Inflammatory macrophage treated with lipopolysaccharide for 1 hour (primary cell): ENCODE measurements around the gene ZNF618.

ENCODE experiments used
- DNase-seq, 2 donors: peaks; one replicate each; pipeline ENCODE4 v3.0.0-alpha.2; 2020 to 2022

Gene ZNF618

DNA sequence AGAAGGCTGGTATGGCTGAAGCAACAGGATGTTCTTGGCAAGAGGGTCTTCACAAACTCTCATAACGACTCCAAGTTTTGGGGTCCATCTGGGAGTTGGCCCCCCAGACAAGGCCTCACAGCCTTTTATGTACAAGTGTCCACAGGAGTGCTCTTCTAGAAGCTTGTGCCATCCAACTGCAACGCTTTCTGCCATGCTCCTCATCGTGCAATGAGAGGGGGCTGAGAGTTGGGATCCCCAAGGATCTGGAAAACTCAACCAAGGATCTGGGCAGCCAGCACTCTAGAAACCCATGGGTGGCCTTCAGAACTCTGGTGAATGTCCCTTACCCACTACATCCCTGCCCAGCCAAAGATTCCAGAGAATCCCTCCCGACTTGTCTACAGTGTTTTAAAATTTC, 210.5 kb downstream of the ZNF618 start:
- DNase-seq = no peak

- DNase-seq = no peak
These were observed 211.6 kb downstream of the ZNF618 start for GRCh38 chr9:114087721-114088120.

GRCh38 chr9:114088571-114089170, 212.6 kb downstream of the ZNF618 start:
- DNase-seq = no peak

GRCh38 chr9:114089206-114089840, 213.2 kb downstream of the ZNF618 start:
- no peak for DNase-seq

DNA sequence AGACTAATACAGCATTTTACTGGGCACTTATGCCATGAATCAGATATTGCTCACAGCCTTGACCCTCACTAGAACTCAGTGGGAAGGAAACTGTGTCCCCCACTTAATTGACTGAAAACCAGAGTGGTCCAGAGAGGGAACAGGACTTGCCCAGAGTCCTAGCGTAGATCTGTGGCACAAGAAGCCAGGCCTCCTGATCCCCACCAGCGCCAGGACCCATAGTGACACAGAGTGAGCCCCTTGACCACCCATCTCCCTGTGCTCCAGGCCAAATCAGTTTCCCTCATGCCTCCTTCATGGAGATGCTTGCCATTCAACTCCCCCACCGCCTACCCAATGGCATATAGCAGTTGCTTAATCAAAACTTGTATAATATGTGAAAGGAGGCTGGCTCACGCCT, 214.7 kb downstream of the ZNF618 start:
- no peak for DNase-seq

DNA sequence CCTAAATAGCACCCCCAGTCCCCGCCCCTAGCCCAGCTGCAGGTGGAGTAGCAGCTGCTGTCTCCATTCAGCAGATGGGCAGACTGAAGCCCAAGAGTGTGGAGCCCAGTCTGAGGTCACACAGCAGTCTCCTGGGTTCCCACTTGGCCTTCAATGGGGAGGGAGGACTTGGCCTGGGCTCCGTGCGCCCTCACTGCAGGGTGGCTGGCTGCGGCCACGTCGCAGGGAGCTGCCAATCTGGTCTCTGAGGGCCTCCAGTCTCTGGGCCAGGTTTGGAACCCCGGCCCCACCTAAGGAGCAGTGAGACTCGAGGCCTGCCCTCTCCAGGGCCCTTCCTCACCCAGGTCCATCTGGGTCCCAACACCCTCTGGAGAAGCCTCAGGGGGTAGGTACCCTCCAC, 215.6 kb downstream of the ZNF618 start:
- no peak for DNase-seq

- no peak for DNase-seq
These were observed 216.2 kb downstream of the ZNF618 start for GRCh38 chr9:114092336-114092735.

- DNase-seq = no peak
These were observed 216.9 kb downstream of the ZNF618 start for GRCh38 chr9:114093031-114093471.

- DNase-seq = no peak
These were observed 217.8 kb downstream of the ZNF618 start for GRCh38 chr9:114093761-114094505.

GRCh38 chr9:114094971-114095370, 218.9 kb downstream of the ZNF618 start:
- no peak for DNase-seq

DNA sequence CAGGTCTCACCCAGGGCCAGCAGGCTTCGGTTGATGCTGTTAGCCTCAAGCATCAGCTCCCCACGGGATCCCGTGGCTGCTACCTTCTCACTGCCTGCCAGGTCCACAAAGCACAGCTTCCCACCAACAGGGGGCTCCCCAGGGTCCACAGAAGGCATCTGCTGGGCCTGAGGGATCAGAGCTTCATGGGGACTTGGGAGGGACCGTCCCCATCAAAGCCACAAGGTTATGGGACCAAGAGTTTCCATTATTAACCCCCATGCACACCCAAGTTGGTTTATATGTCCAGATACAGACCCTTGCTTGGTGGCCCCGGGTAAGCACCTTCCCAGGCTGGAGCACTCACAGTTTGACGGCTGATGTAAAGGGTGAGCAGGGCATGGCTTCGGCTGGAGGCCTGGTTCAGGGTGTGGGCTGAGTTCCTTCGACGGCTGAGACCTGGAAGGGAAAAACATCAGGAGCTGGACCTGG, 220.0 kb downstream of the ZNF618 start:
- no peak for DNase-seq

- DNase-seq = no peak
These were observed 220.9 kb downstream of the ZNF618 start for GRCh38 chr9:114096866-114097612.

DNA sequence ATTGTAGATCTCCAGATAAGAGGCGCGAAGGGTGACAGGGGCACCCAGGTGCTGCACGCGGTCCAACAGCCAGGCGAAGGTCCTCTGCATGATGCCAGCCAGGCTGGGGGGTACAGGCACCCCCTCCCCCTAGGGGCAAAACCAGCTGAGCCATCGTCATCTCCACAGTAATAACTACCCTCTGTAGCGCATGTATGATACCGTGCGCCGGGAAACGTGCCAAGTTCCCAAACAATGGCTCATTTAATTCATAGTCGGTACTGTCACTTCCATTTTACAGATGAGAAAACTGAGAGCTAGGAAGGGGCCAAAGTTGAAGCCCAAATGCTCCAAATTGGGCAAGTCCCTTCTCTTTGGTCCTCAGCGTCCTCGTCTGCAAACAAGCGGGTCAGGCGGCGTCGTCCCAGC, 221.5 kb downstream of the ZNF618 start:
- no peak for DNase-seq

DNA sequence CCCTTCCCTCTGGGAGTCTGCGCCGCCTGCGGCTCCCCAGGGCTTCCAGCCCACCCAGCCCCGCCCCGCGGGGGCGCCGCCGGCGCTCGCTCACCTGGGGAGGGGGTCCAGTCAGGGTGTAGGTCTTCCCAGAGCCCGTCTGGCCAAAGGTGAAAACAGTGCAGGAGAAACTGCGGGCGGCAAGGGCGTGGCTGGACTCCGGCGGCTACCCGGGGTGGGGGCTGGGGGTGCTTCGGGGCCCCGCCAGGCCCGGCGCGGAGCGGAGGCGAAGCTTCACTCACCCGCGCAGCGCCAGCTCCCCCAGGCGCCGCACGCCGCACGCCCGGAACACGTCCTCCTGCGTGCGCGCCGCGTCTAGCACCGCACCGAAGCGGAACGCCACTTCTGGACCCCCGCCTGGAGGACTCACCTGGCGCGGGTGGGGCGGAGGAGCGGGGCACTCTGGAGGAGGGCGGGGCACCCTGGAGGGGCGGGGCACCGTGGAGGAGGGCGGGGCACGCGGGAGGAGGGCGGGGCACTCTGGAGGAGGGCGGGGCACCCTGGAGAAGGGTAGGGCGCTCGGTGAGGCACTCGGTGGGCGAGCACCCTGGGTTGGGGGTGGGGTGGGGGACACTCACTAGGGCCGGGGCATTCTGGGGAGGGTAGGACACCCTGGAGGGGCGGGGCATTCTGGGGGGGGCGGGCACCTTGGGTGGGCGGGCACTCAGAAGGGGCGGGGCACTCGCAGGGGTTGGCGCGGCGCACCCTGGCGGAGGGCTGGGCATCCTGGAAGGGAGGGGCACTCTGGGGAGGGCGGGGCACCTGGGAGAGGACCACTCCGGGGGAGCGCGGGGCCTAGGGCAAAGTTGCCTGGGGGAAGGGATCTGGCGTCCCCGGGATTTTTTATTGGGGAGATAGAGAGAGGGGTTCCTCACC, 222.2 kb downstream of the ZNF618 start:
- peak in 1 of 2 donors; percentile 32 for DNase-seq

DNA sequence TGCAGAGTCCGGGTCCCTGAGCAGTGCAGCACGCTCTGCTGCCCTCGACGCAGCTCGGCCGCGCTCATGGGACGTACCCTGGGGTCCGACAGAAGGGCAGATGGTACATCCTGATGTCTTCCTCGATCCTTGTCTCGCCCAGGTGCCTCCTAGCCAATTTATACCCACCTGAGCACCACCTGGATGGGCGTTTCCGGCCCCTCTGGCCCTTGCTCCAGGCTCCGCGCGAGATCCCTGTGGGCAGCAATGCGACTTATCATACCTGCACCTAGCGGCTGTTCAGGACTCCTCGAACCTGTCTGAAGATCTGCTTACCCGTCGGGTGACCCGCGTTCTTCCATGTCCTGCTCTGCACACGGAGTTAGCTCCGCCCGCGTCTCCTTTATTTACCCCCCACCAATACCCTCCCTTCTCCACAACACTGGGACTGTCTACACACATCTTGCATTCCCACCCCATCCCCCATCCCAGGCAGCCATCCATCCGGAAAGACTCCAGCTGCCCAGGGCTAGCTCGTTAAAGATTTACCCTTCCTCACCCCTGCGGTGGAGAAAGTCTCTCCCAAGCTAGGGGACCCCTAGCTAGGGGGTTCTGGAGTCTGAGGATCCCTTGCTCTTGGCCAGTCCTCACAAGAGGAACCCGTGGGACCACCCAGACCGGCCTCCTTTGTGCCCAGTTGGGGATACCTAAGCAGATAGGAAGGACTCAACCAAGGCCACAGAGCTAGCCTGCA, 223.0 kb downstream of the ZNF618 start, which contains the start of gene KIF12:
Gene KIF12, minus strand, starts transcription at position 357 of the 733 bp plus-strand sequence. Its CDS starts 16 bp downstream, at position 341.
- no peak for DNase-seq

DNA sequence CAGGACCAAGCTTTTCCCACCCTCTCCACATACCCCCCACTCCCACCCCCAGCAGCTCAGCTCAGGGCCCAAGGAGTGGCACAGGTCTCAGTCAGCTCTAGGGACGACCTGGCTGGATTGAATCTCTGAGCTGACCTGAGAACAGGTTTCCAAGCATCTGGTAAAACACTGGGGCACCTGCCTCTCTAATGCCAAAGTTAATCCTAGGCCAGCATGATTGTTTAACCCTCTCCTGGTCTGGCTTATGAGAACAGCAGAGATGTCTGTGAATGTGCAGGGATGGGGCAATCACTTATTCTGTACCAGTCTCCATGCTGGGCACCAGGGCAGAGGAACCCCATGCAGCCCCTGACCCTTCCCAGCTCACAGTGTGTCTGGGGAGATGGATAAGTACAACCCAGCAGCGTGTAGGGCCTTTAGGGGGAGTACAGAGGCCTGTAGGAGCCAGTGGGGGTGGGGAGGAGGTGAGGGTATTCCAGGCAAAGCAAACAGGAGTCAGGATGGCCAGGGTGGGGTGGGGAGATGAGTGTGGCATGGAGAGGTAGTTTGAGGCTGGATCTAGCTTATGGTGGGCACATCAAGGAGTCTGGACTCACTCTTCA, 223.7 kb downstream of the ZNF618 start:
- DNase-seq = no peak

DNA sequence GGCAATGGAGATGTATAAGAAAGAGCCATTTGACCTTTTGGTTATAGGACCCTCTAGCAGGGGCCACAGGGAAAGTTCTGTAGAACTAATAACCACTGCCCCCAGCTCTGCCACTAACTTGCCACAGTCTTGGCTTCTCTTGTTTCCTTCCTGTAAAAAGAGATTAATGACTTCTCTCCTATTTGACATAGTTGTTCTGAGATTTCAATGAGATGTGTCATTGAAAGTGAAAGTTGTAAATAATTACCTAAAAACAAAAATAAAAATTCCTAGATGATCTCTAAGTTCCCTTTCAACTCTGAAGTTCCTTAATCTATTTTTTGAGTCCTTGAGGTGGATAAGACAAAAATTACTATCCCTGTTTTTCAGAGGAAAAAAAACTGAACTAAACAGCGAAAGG, 224.4 kb downstream of the ZNF618 start:
- no peak for DNase-seq

- no peak for DNase-seq
These were observed 226.4 kb downstream of the ZNF618 start for GRCh38 chr9:114102484-114102883.

DNA sequence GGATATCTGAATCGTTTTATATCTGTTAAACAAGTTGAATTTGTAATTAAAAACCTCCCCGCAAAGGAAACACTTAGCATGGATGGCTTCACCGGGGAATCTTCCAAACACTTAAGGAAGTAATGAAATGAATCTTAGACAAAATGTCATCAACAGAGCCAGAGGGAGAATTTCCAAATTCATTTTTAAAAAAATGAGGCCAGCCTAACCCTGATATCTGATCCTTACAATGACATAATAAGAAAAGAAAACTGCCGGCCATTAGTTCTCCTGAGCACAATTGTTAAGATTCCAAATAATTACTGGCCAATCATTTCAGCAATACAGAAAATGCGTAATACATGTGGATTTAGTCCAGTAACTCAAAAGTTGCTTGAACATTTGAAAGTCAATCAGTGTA, 229.1 kb downstream of the ZNF618 start:
- no peak for DNase-seq
